Right kidney (tissue), 1 donor: ENCODE results near the gene MINDY4B.
A peak's percentile ranks its signal among the peaks of the same experiment; 100 is the strongest.
"Not testable (repeated sequence)": the region's sequence is repeated elsewhere in the genome, so short reads cannot be mapped to it uniquely, and the experiment has no call there.

Experiments
- DNase-seq: peaks from one replicate; pipeline ENCODE4 v3.0.0-alpha.2; 2016

The MINDY4B gene

DNA sequence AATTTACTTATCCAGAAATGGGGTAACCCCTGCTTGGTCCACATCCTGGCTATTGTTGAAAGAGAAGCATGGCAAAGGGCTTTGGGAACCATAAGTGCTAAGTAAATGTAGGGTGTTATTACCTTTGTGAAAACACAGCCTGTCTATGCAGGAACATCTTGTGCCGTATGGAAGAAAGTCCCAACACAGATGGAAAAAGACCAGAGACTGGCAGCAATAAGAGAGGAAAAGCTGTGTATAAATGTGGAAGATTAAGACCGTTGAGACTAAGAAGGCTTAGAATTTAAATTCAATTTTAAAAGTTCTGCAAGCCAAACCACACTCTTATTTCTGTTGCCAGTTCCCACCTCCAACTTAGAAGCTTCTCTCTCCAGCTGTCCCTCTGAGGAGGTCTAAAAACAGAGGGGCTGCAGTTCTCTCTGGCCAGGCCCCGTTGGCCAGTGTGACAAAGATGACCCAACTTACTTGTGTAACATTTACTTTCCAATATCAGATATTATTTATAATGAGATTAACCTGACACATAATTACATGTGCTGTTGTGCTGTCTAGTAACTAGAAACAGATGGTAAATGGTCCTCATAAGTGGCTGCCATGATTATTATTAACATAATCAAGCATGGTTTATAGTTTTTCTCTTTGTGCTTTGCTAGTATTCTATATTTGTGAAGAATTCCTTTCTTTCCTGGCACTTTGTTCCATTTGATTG, 7.0 kb downstream of the MINDY4B start:
- no peak for DNase-seq

GRCh38 chr3:150897592-150897991, 7.6 kb downstream of the MINDY4B start:
- DNase-seq: no peak

DNA sequence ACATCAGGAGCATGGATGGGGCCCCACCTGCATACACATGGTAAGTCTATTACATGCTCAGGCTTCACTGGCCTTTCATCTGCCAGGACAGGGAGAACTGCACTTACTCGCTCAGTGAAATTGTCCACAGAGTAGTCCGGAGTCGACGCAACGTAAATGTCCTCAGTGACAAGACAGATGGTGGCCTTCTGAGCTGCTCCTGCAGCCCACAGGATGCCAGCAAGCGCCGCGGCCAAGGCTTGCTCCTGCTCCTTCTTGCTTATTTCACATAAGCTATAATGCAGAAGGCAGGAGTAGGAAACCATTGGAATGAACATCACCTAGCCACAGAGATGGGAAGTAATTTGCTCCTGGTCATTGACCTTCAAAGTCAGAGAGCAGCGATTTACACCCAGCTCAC, 14.4 kb downstream of the MINDY4B start:
- no peak for DNase-seq

DNA sequence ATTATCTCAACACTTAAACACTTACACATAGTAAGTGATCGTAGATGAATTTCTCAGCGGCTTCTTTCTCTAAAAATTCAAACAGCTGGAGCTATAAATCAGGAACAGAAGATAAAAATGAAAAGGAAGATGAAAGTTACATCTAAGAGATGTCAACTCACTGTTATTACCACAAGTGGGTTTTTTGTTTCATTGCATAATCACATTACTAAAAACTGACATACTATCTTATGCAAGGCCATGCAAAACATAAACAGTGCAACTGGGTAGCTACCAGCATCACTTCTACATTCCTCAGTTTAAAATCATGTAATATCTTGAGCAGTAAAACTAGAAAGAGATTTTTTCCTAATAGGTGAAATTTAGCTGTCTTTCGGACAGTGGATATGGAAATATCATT, 14.9 kb downstream of the MINDY4B start:
- DNase-seq: no peak

GRCh38 chr3:150889106-150889505, 16.1 kb downstream of the MINDY4B start:
- DNase-seq: no peak

DNA sequence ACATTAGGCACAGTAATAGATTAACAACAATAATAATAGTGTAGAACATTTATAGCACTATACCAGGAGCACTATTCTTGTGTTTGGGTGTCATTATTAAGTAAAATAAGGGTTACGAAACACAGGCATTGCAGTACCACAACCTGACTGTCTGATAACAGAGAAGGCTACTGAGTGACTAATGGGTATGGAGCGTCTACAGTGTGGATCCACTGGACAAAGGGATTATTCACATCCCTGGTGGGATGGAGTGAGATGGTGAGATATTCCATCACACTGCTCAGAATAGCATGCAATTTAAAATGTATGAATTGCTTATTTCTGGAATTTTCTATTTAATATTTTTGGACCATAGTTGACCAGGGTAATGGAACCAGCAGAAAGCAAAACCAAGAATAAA, 18.2 kb downstream of the MINDY4B start:
- DNase-seq: no peak

DNA sequence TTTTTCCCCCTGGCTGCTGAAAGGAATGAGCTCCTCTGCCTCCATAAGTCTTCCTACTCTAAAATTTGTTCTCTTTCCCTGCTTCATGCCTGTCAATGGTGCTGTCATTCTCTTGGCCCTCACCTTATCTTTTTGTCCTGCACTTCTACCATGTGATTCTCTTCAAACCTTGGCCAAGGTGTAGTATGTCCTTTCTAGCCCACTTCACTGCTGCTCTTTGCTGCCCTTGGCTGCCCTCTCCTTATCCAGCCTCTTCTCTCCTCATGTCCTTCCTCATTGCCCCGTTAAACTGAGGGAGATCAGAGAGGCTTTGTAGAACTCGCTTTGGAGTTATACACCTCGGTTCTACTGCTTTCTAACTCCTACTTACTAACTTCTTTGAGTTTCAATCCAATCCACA, 19.7 kb downstream of the MINDY4B start:
- no peak for DNase-seq

DNA sequence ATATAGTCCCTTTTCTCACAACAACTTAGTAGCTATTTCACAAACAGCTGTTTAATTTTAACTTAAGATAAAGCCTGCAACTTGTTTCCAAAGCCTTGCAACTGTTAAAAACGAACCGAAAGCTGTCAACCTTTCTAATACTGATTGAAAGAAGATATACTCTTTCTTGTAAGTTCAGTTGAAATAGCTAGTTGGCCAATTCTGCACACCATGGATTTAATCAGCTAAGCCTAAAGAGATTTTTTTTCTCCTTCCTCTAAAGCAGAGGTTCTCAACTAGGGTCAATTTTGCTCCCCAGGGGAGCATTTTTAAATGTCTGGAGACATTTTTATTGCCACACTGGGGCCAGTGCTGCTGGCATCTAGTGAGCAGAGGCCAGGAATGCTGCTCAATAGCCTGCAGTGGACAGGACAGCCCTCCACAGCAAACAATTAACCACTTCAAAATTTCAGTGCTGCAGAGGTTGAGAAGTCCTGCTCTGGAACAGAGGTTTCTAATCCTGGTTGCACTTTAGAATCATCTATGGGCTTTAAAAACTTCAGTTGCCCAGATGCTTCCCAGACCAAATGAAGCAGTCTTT, 26.2 kb downstream of the MINDY4B start:
- peak; percentile 21 for DNase-seq

DNA sequence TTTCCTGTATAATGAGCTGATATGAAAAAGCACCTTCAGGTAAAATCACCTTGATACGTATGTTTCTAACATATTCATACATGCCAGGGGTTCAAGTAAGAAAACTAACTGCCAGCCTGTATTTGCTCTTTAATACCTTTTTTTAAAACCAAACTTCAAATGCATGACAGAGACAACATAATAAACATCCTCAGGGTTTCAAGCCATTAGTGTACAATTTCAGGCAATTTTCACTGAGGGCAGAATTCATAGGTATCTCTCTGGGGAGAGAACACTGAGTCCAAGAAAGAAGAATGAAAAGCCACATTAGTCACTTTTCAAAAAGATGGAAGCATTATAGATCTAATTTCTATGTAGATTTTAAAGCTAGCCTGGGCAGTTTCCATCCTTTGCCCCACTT, 26.9 kb downstream of the MINDY4B start:
- DNase-seq: no peak

DNA sequence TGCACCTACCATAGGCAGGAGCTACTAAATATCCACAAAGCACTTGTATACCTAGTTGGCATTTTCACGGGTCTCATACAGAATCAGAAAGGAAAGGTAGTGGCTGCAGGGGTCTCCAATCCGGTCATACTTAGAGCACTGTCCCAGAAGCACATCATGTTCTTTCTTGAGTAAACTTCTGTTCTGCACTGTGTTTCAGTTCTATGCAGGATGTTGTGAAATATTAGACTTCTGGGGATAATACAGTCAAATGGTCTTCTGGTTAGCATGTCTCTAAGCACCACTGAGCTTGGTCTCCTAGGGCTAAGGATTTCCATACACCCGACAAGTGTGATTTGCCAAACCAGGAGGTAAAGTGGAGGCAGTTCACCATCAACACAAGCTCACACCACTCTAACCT, 27.9 kb downstream of the MINDY4B start:
- DNase-seq: no peak

GRCh38 chr3:150876611-150877265, 28.5 kb downstream of the MINDY4B start:
- DNase-seq: no peak

DNA sequence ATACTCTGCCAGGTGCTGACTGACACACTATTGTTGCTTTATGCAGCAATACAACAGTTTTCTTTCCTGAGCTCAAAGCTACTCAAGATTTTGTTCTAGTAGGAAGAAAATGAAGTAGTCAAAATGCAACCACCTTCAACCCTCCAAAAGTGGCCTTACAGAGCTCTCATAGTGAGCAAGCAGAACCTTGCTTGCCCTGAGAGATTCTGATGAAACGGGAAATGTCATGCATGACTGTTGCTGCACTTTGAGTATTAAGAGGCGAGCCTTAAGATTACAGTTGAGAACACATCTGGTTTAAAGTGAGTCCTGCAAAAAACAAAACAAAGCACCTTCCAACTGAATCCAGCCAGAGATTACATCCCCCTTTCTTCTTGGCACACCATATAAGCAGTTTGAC, 29.7 kb downstream of the MINDY4B start:
- no peak for DNase-seq

DNA sequence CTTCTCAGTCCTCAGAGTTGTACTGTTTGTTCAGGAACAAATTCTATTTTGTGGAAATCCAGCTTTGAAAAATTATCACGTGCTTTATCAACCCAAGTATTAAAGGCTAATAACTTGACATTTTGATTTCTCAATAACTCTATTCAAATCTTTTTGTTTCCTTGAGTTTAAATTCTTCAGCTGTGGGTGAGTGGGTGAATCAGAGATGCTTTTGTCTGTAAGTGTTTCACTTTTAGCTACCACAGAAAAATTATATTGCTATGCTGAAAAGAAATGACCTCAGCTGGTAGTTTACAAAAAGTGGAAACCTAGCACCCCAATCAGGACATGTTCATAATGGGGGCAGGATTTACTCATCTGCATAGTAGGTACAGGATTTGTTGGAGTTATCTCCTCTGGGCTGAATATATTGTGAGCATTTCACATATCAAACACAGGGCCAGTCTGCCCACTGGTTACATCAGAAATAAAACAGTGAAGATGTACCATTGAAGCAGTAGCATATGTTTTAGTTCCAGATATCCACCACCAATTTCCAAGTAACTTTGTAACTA, 30.5 kb downstream of the MINDY4B start:
- no peak for DNase-seq

- DNase-seq: no peak
These were observed 34.0 kb downstream of the MINDY4B start for GRCh38 chr3:150871192-150871591.

DNA sequence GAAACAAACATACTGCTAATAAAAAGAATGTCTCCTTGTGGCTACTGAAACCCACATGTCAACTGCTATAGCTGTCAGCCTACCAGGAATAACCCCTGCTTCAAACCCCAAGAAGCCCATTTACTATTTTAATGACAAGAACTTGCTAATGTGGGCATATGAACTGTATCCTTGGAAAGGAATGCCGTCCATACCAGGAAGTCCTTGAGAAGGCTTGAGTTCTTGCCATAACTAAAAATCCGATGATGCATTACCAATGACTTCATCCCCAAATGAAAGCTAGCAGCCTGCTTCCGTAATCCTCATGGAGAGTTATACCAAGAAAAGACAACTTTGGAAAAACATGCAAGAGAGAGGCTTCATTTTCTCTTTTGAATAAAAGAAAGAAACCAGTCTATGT, 34.8 kb downstream of the MINDY4B start:
- no peak for DNase-seq

DNA sequence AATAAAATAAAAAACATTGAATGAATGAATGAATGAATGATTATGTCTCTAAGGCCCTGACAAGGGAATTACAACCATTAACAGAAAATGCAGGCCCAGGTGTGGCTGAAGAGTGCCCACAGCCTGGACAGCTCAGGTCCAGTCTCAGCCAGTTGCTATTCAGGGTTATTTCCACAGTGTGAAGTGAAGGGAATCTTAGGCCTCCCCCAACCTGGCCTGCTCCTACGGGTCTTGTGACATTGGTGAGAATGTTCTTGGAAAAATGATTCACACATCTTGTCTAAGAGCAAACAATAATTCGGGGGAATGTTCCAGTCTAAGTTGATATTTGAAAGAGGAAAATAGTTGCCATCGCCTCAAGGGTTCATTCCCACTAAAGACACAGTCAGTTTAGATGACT, 37.0 kb downstream of the MINDY4B start:
- no peak for DNase-seq

- DNase-seq: no peak
These were observed 37.8 kb downstream of the MINDY4B start for GRCh38 chr3:150867434-150867833.

- not testable (repeated sequence) for DNase-seq
These were observed 41.3 kb downstream of the MINDY4B start for GRCh38 chr3:150863921-150864320.

DNA sequence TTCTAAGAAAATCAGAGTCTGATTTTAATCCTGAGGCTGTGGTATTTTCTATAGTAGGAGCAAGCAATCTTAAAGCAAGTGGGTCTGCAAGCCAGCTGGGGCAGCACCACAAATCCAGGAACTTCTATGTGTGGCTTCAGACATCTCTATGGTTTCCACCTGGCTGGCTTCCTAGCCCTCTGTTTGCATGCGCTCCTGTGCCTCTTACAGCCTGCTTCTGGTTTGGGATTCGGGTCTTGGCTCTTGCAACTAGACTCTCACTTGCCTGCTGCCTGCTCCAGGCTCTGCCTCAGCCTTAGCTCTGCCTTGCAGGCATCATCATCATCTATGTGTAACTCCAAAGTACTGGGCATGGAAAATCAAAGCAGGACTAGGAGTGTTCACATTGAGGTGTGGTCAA, 43.4 kb downstream of the MINDY4B start:
- DNase-seq: no peak

- not testable (repeated sequence) for DNase-seq
These were observed 47.3 kb downstream of the MINDY4B start for GRCh38 chr3:150857936-150858335.

GRCh38 chr3:150850191-150850590, 55.0 kb downstream of the MINDY4B start:
- no peak for DNase-seq

GRCh38 chr3:150848864-150849263, 56.4 kb downstream of the MINDY4B start:
- no peak for DNase-seq

DNA sequence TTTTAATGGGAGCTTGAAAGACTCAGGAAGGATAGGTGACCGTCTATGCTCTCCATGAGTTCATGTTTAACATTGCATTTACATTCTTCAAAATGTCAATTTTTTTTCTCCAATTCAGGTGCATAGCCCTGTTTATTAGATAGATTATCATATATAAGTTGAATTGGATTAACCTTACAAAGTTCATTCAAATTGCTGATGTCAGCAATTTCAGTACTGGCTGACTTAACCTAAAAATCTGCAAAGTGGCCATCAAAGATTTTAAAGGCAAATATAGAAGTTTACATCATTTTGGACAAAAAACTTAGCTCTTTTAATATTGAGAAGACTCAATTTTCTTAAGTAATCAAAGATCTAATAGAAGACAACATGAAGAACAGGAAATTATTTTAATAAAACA, 57.8 kb downstream of the MINDY4B start:
- no peak for DNase-seq

- DNase-seq: no peak
These were observed 60.8 kb downstream of the MINDY4B start for GRCh38 chr3:150844484-150844883.
